Islet precursor cell (in vitro differentiated cells): ENCODE data around the gene CSH2.
"Not testable (repeated sequence)": the region's sequence is repeated elsewhere in the genome, so short reads cannot be mapped to it uniquely, and the experiment has no call there.

Experiments used
- DNase-seq: peaks from one replicate; pipeline ENCODE4 v3.0.0-alpha.2; 2018

CSH2 gene

GRCh38 chr17:63850401-63850800 lies 23.1 kb downstream of the CSH2 start:
- no peak for DNase-seq

- peak; percentile 98 for DNase-seq
These were observed 24.4 kb downstream of the CSH2 start for GRCh38 chr17:63848834-63849689.

GRCh38 chr17:63847525-63848249 lies 25.8 kb downstream of the CSH2 start:
- no peak for DNase-seq

- no peak for DNase-seq
These were observed 28.0 kb downstream of the CSH2 start for GRCh38 chr17:63845509-63845908.

- no peak for DNase-seq
These were observed 29.4 kb downstream of the CSH2 start for GRCh38 chr17:63843910-63844677.

GRCh38 chr17:63843387-63843888 lies 30.0 kb downstream of the CSH2 start:
- not testable (repeated sequence) for DNase-seq

- peak; percentile 100 for DNase-seq
These were observed 30.7 kb downstream of the CSH2 start, which contains the start of gene SMARCD2 for GRCh38 chr17:63842540-63843386. Gene SMARCD2, minus strand, starts transcription at chr17:63842685. Its CDS starts 11 bp downstream, at chr17:63842674.

GRCh38 chr17:63842173-63842539 lies 31.3 kb downstream of the CSH2 start:
- DNase-seq, result peak; percentile 80

- peak; percentile 88 for DNase-seq
These were observed 31.9 kb downstream of the CSH2 start for GRCh38 chr17:63841350-63842172.

- no peak for DNase-seq
These were observed 32.7 kb downstream of the CSH2 start for GRCh38 chr17:63840591-63841349.

- DNase-seq, result peak; percentile 79
These were observed 34.8 kb downstream of the CSH2 start for GRCh38 chr17:63838631-63839171.

GRCh38 chr17:63837962-63838600 lies 35.4 kb downstream of the CSH2 start:
- DNase-seq, result no peak

GRCh38 chr17:63837480-63837879 lies 36.0 kb downstream of the CSH2 start:
- no peak for DNase-seq

GRCh38 chr17:63836811-63837210 lies 36.7 kb downstream of the CSH2 start:
- no peak for DNase-seq

- no peak for DNase-seq
These were observed 38.2 kb downstream of the CSH2 start for GRCh38 chr17:63835167-63835720.

- DNase-seq, result peak; percentile 95
These were observed 38.9 kb downstream of the CSH2 start for GRCh38 chr17:63834431-63835166.

GRCh38 chr17:63833741-63834373 lies 39.6 kb downstream of the CSH2 start:
- DNase-seq, result no peak
